K562 (cell line): Measurements from ENCODE around the gene IGFALS. TPM values are rescaled to one million over a fixed set of nuclear protein-coding genes. Genes with fewer than 3 reads are reported as not detected.
A peak's percentile ranks its signal among the peaks of the same experiment; 100 is the strongest.

ENCODE experiments used
- ATF2 ChIP-seq: sonication (generic); formaldehyde crosslinking; IDR thresholded peaks from 2 replicates; pipeline ENCODE4 v1.8.1; 2022; ENCODE audit warnings: missing genetic modification reagents
- EP300 ChIP-seq: IDR thresholded peaks from 2 replicates; pipeline ENCODE4 v1.6.1; 2012; ENCODE audit warnings: low read length, improper control_type of control experiment
- KLF16 ChIP-seq: IDR thresholded peaks from 2 replicates; pipeline ENCODE4 v1.6.1; 2016; ENCODE audit warnings: antibody characterized with exemption
- MGA ChIP-seq: fragments of 450-650 bp; IDR thresholded peaks from 2 replicates; pipeline ENCODE4 v1.6.1; 2016; ENCODE audit warnings: mild to moderate bottlenecking, moderate library complexity
- NR4A1 ChIP-seq, 2 experiments: fragments of 250-450 bp in 1 of 2; fragments of 450-650 bp in 1 of 2; sonication (Bioruptor Pico) in 1 of 2; IDR thresholded peaks; 2 replicates each; pipeline versions ENCODE4 v1.4.0 to v1.6.1; 2016 to 2020; ENCODE audit warnings: mild to moderate bottlenecking in 2 of 2, missing compliant biosample characterization in 1 of 2, missing genetic modification characterization in 1 of 2, moderate library complexity in 1 of 2
- PHTF2 ChIP-seq: fragments of 250-450 bp; sonication (Bioruptor Pico); IDR thresholded peaks from 2 replicates; pipeline ENCODE4 v1.5.0; 2021; ENCODE audit warnings: mild to moderate bottlenecking
- SMC3 ChIP-seq: conservative IDR thresholded peaks from 2 replicates; pipeline ENCODE4 v1.6.1; 2011; ENCODE audit warnings: low read depth, low read length, improper control_type of control experiment; ENCODE audit not compliant: insufficient read depth
- SNRNP70 ChIP-seq: fragments of 200-400 bp; formaldehyde crosslinking; optimal IDR thresholded peaks from 2 replicates; pipeline ENCODE3; 2017; ENCODE audit warnings: low read depth, low read length
- TAF15 ChIP-seq: fragments of 200-400 bp; formaldehyde crosslinking; IDR thresholded peaks from 2 replicates; pipeline ENCODE4 v1.6.1; 2017; ENCODE audit warnings: mild to moderate bottlenecking, low read depth, low read length, moderate library complexity
- TAF9B ChIP-seq: fragments of 450-650 bp; IDR thresholded peaks from 2 replicates; pipeline ENCODE4 v1.6.1; 2018; ENCODE audit warnings: mild to moderate bottlenecking; ENCODE audit not compliant: partially characterized antibody
- TOE1 ChIP-seq, 2 experiments: fragments of 450-650 bp in 1 of 2; sonication (generic) in 1 of 2; formaldehyde crosslinking in 1 of 2; IDR thresholded peaks; 2 replicates each; pipeline versions ENCODE4 v1.7.1 to v1.8.0; 2016 to 2022; ENCODE audit warnings: borderline replicate concordance in 2 of 2, mild to moderate bottlenecking in 2 of 2, antibody characterized with exemption in 1 of 2, inconsistent platforms in 1 of 2, low read depth in 1 of 2, missing genetic modification reagents in 1 of 2, moderate library complexity in 1 of 2
- ZKSCAN8 ChIP-seq: fragments of 200-800 bp; sonication (Bioruptor generic); IDR thresholded peaks from 2 replicates; pipeline ENCODE4 v1.6.1; 2016; ENCODE audit warnings: missing genetic modification characterization, missing compliant biosample characterization
- ZNF766 ChIP-seq: fragments of 200-800 bp; sonication (Bioruptor generic); conservative IDR thresholded peaks from 2 replicates; pipeline ENCODE4 v1.6.1; 2016; ENCODE audit warnings: missing genetic modification characterization, missing compliant biosample characterization
- polyA plus RNA-seq, 8 experiments: library from polyadenylated mRNA; depleted of rRNA in 4 of 8; stranded (reverse) in 5 of 8; unstranded in 3 of 8; fragments of >200 nt; fragmentation: Nextera tagmentation in 2 of 8; fragmentation: Illumina TruSeq in 1 of 8; extraction: Ambion mirVana in 2 of 8; extraction: Trizol in 1 of 8; gene quantifications; 2 replicates each; pipeline versions ENCODE4 v1.2.1 to v1.2.3, GENCODE V29; 2011 to 2014; ENCODE audit warnings: inconsistent platforms in 1 of 8, missing spikeins in 1 of 8
- total RNA-seq, 7 experiments: library from RNA; depleted of rRNA in 6 of 7; stranded (reverse); fragments of >200 nt in 6 of 7; fragmentation: Illumina TruSeq in 2 of 7; extraction: Trizol in 2 of 7; gene quantifications; 2 replicates each; pipeline versions ENCODE4 v1.2.1 to v1.2.3, GENCODE V29; 2011 to 2021; ENCODE audit warnings: low replicate concordance in 1 of 7

IGFALS gene
- total and polyA plus RNA-seq, 9 of the 15 experiments (the other 6 are each of a cell fraction or from before 2014, with no cell fraction given) = not detected

GRCh38 chr16:1832838-1833454 lies 39.4 kb upstream of the IGFALS start (continued):
- TF ChIP-seq MGA (peak; percentile 83), SMC3 (0 out of 2 replicates have a peak, but pooled peaks have one; percentile 11), SNRNP70 (no peak), EP300 (peak; percentile 92), KLF16 (peak; percentile 98), TAF15 (no peak), TOE1 (IDR thresholded peaks at IDR 0.05; ENCODE audit: borderline replicate concordance) (peak; percentile 77), TOE1 (CRISPR knock-in tag; IDR thresholded peaks at IDR 0.05; ENCODE audit: borderline replicate concordance, low read depth) (no peak; the same call in 1 of the 2 replicates), NR4A1 (CRISPR knock-in tag; IDR thresholded peaks at IDR 0.05) (no peak), NR4A1 (tag; IDR thresholded peaks at IDR 0.05) (peak; percentile 58; the same call in 1 of the 2 replicates), ZKSCAN8 (CRISPR knock-in tag) (0 out of 2 replicates have a peak, but pooled peaks have one; percentile 38), TAF9B (peak; percentile 16), ATF2 (CRISPR knock-in tag) (no peak), ZNF766 (CRISPR knock-in tag) (peak; percentile 89), PHTF2 (no peak)
